NT2/D1 (cell line): ENCODE results near the gene NAV2.

Source experiments
- SUZ12 ChIP-seq: IDR thresholded peaks from 2 replicates; pipeline ENCODE4 v1.6.1; 2011; ENCODE audit not compliant: insufficient read length, insufficient read depth; ENCODE audit errors: extremely low read depth
- ZNF274 ChIP-seq: IDR thresholded peaks from 2 replicates; pipeline ENCODE4 v1.6.1; 2011; ENCODE audit warnings: mild to moderate bottlenecking, low read depth, low read length

GRCh38 chr11:20114588-20114987 lies 402.0 kb downstream of the NAV2 start:
- TF ChIP-seq ZNF274 (no peak), SUZ12 (no peak)
